PC-3 (cell line): ENCODE data around the gene CIAO2B. TPM values are rescaled to one million over a fixed set of nuclear protein-coding genes. Genes with fewer than 3 reads are reported as not detected.

ENCODE experiments used
- ATAC-seq: fragments of 200-7000 bp; cut with Tn5 transposase; 2 replicates; pipeline ENCODE4 v1.9.1; 2020; ENCODE audit warnings: mild to moderate bottlenecking, moderate library complexity
- BruUV-seq: library from RNA; stranded (reverse); fragments of 400-500 nt; replicated peaks from 2 replicates; lab custom pipeline; 2021; lab: Mats Ljungman, UMichigan
- CTCF ChIA-PET: fragments of 300-600 bp; sonication (Branson Sonifier 250); formaldehyde crosslinking; loops from one replicate; lab custom pipeline; 2022; ENCODE audit warnings: antibody characterized with exemption; lab: Charles Lee
- POLR2A ChIA-PET: fragments of 300-600 bp; sonication (Branson Sonifier 250); formaldehyde crosslinking; loops from one replicate; lab custom pipeline; 2022; ENCODE audit warnings: antibody characterized with exemption; ENCODE audit not compliant: unreplicated experiment; lab: Charles Lee
- DNase-seq: peaks from one replicate; pipeline ENCODE4 v3.0.0-alpha.2; 2015
- H2AFZ ChIP-seq: fragments of 300-600 bp; sonication (generic); 2 replicates; pipeline ENCODE4 v1.6.0; 2016; ENCODE audit warnings: antibody characterized with exemption, low read length
- H3F3A ChIP-seq: fragments of 300-600 bp; sonication (generic); one replicate; pipeline ENCODE4 v1.6.0; 2017; ENCODE audit warnings: antibody characterized with exemption, low read length, control low read depth, mild to moderate bottlenecking; ENCODE audit not compliant: unreplicated experiment
- H3K27ac ChIP-seq: fragments of 300-600 bp; sonication (generic); 2 replicates; pipeline ENCODE4 v1.5.1; 2016; ENCODE audit warnings: mild to moderate bottlenecking, low read length
- H3K27me3 ChIP-seq: fragments of 300-600 bp; sonication (generic); 2 replicates; pipeline ENCODE4 v1.6.1; 2016; ENCODE audit warnings: low read length, mixed read lengths
- H3K36me3 ChIP-seq: fragments of 300-600 bp; sonication (generic); 2 replicates; pipeline ENCODE4 v1.6.1; 2016; ENCODE audit warnings: low read depth, mixed run types, low read length, mixed read lengths
- H3K4me1 ChIP-seq: fragments of 300-600 bp; sonication (generic); 2 replicates; pipeline ENCODE4 v1.5.1; 2016; ENCODE audit warnings: low read length; ENCODE audit not compliant: insufficient read depth
- H3K4me2 ChIP-seq: fragments of 300-600 bp; sonication (generic); 2 replicates; pipeline ENCODE4 v1.6.0; 2016; ENCODE audit warnings: low read length
- H3K4me3 ChIP-seq: fragments of 300-600 bp; sonication (generic); 2 replicates; pipeline ENCODE4 v1.5.1; 2016; ENCODE audit warnings: mild to moderate bottlenecking, low read length, mixed read lengths
- H3K79me2 ChIP-seq: fragments of 300-600 bp; sonication (generic); 2 replicates; pipeline ENCODE4 v1.6.1; 2017; ENCODE audit warnings: low read length, mixed read lengths
- H3K9ac ChIP-seq: fragments of 300-600 bp; sonication (generic); 2 replicates; pipeline ENCODE4 v1.6.0; 2016; ENCODE audit warnings: mild to moderate bottlenecking, low read length
- H3K9me2 ChIP-seq: fragments of 300-600 bp; sonication (generic); replicated peaks from 2 replicates; pipeline ENCODE4 v1.6.1; 2016; ENCODE audit warnings: mixed run types, low read length, mixed read lengths
- H3K9me3 ChIP-seq: fragments of 300-600 bp; sonication (generic); 2 replicates; pipeline ENCODE4 v1.6.1; 2016; ENCODE audit warnings: low read length, mixed read lengths
- H4K20me1 ChIP-seq: fragments of 300-600 bp; sonication (generic); 2 replicates; pipeline ENCODE4 v1.6.1; 2016; ENCODE audit warnings: low read length, mixed read lengths
- CTCF ChIP-seq: fragments of 300-600 bp; sonication (generic); conservative IDR thresholded peaks from 2 replicates; pipeline ENCODE4 v1.5.1; 2017; ENCODE audit warnings: antibody characterized with exemption, low read depth, mild to moderate bottlenecking, low read length
- EZH2 ChIP-seq: fragments of 300-600 bp; sonication (generic); IDR thresholded peaks from one replicate; pipeline ENCODE4 v1.6.1; 2017; ENCODE audit warnings: antibody characterized with exemption, mild to moderate bottlenecking, low read length; ENCODE audit not compliant: unreplicated experiment
- EZH2phosphoT487 ChIP-seq: fragments of 300-600 bp; sonication (generic); IDR thresholded peaks from 2 replicates; pipeline ENCODE4 v1.6.1; 2018; ENCODE audit warnings: mild to moderate bottlenecking, antibody characterized with exemption, low read length, borderline replicate concordance
- intact Hi-C: fragments of 100-400 bp; cut with micrococcal nuclease; formaldehyde crosslinking; loops from 2 replicates; pipeline ENCODE4 v1.9.0; 2023
- total RNA-seq: library from RNA; depleted of rRNA; stranded (reverse); fragments of >200 nt; gene quantifications from 2 replicates; pipeline ENCODE4 v1.2.3, GENCODE V29; 2014

Gene CIAO2B
- total RNA-seq, 1 experiment from 2014 or later: 172 TPM

GRCh38 chr16:66905633-66906539, 28.3 kb downstream of the CIAO2B start:
- Histone ChIP-seq H3K79me2 (no peaks in the 10 kb centered on the region), H3K9me3 (no peaks in the 10 kb centered on the region), H3K27ac (no peak overlapping the region), H3K4me3 (no peak overlapping the region), H3K36me3 (no peaks in the 10 kb centered on the region), H3K4me2 (no peak overlapping the region), H3K9ac (no peak overlapping the region), H3K4me1 (no peaks in the 10 kb centered on the region), H2AFZ (no peak overlapping the region), H3F3A (no peaks in the 10 kb centered on the region), H3K27me3 (no peaks in the 10 kb centered on the region), H3K9me2 (no peaks in the 10 kb centered on the region), H4K20me1 (no peaks in the 10 kb centered on the region)
- POLR2A ChIA-PET: no interaction called here
- TF ChIP-seq CTCF (no peak), EZH2 (no peak), EZH2phosphoT487 (no peak)
- DNase-seq: no peak
- BruUV-seq: no TSS peak
- no peak for ATAC-seq
- intact Hi-C loops: no loop called here
- CTCF ChIA-PET: no interaction called here

GRCh38 chr16:66904846-66905632, 29.2 kb downstream of the CIAO2B start:
- Histone ChIP-seq H3K4me3 (no peak overlapping the region), H3K9ac (no peak overlapping the region), H3K4me1 (peaks cover 2% of the 10 kb centered on the region; the same call in 1 of the 2 replicates), H3K36me3 (no peaks in the 10 kb centered on the region), H4K20me1 (no peaks in the 10 kb centered on the region), H3F3A (no peaks in the 10 kb centered on the region), H3K79me2 (no peaks in the 10 kb centered on the region), H3K4me2 (no peak overlapping the region), H3K9me2 (no peaks in the 10 kb centered on the region), H3K27ac (no peak overlapping the region), H3K27me3 (no peaks in the 10 kb centered on the region), H2AFZ (no peak overlapping the region), H3K9me3 (no peaks in the 10 kb centered on the region)
- intact Hi-C loops: no loop called here
- ATAC-seq (no peak), DNase-seq (no peak)
- ChIA-PET POLR2A (no interaction called here), CTCF (no interaction called here)
- no TSS peak for BruUV-seq
- TF ChIP-seq EZH2phosphoT487: no peak
- no peak for TF ChIP-seq EZH2
- no peak for TF ChIP-seq CTCF
